Ishikawa (cell line): Measurements from ENCODE around the gene CSN1S1.

Source experiments
- TAF1 ChIP-seq: IDR thresholded peaks from 2 replicates; pipeline ENCODE4 v1.6.1; 2012; ENCODE audit warnings: low read depth, mild to moderate bottlenecking
- YY1 ChIP-seq: IDR thresholded peaks from 2 replicates; pipeline ENCODE4 v1.6.1; 2012; ENCODE audit warnings: low read depth
- TF ChIP-seq, protein P1 (sequence below): IDR thresholded peaks from 2 replicates; pipeline ENCODE4 v1.6.1; 2012; ENCODE audit warnings: low read depth, mild to moderate bottlenecking

DNA sequence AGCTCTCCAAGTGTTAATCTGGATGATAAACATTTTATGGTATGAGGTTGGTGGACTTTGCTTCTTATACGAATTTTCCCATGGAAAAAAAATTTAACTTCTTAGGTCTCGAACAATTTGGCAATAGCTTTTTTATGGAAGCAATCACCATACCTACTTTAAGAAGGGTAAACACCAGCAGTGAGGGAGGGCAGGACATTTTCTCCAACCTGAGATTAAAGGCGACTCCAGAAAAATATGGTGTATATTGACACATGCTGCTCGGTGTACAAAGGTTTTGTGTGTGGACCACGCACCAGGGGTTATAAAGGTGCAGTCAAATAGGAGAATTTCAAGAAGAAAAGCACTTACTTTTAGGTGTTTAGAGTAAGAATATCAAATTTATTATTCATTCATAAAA is 36.7 kb upstream of the CSN1S1 start:
- no peak for TF ChIP-seq TAF1
- TF ChIP-seq, protein P1, sequence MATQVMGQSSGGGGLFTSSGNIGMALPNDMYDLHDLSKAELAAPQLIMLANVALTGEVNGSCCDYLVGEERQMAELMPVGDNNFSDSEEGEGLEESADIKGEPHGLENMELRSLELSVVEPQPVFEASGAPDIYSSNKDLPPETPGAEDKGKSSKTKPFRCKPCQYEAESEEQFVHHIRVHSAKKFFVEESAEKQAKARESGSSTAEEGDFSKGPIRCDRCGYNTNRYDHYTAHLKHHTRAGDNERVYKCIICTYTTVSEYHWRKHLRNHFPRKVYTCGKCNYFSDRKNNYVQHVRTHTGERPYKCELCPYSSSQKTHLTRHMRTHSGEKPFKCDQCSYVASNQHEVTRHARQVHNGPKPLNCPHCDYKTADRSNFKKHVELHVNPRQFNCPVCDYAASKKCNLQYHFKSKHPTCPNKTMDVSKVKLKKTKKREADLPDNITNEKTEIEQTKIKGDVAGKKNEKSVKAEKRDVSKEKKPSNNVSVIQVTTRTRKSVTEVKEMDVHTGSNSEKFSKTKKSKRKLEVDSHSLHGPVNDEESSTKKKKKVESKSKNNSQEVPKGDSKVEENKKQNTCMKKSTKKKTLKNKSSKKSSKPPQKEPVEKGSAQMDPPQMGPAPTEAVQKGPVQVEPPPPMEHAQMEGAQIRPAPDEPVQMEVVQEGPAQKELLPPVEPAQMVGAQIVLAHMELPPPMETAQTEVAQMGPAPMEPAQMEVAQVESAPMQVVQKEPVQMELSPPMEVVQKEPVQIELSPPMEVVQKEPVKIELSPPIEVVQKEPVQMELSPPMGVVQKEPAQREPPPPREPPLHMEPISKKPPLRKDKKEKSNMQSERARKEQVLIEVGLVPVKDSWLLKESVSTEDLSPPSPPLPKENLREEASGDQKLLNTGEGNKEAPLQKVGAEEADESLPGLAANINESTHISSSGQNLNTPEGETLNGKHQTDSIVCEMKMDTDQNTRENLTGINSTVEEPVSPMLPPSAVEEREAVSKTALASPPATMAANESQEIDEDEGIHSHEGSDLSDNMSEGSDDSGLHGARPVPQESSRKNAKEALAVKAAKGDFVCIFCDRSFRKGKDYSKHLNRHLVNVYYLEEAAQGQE: no peak
- no peak for TF ChIP-seq YY1
